HG03280 (cell line): ENCODE measurements around the gene GAPDHS.

Experiments used
- ATAC-seq: cut with Tn5 transposase; IDR thresholded peaks from one replicate; pipeline ENCODE4 v1.9.1; 2021; ENCODE audit warnings: mild to moderate bottlenecking, moderate library complexity; ENCODE audit not compliant: unreplicated experiment

The GAPDHS gene

GRCh38 chr19:35509861-35510625, 23.2 kb upstream of the GAPDHS start:
- ATAC-seq = no peak

GRCh38 chr19:35510626-35510964, 22.7 kb upstream of the GAPDHS start:
- no peak for ATAC-seq

- ATAC-seq = no peak
Observed at GRCh38 chr19:35511337-35511736, 21.9 kb upstream of the GAPDHS start.

- ATAC-seq = no peak
Observed at GRCh38 chr19:35512831-35513627, 20.2 kb upstream of the GAPDHS start.

- no peak for ATAC-seq
Observed at GRCh38 chr19:35513628-35514281, 19.5 kb upstream of the GAPDHS start, which contains the start of gene DMKN. DMKN (minus strand) TSS chr19:35513649; CDS start chr19:35513475, 174 bp downstream.

- no peak for ATAC-seq
Observed at GRCh38 chr19:35514282-35514809, 18.9 kb upstream of the GAPDHS start.

GRCh38 chr19:35516310-35516709, 16.9 kb upstream of the GAPDHS start:
- ATAC-seq = no peak

GRCh38 chr19:35517342-35517741, 15.9 kb upstream of the GAPDHS start:
- ATAC-seq = no peak

- ATAC-seq = no peak
Observed at GRCh38 chr19:35518313-35518712, 14.9 kb upstream of the GAPDHS start.

GRCh38 chr19:35519291-35519690, 14.0 kb upstream of the GAPDHS start:
- no peak for ATAC-seq

- ATAC-seq = no peak
Observed at GRCh38 chr19:35521124-35521743, 12.0 kb upstream of the GAPDHS start.

GRCh38 chr19:35522745-35523327, 10.4 kb upstream of the GAPDHS start:
- no peak for ATAC-seq

- ATAC-seq = no peak
Observed at GRCh38 chr19:35524181-35524837, 8.9 kb upstream of the GAPDHS start.

- ATAC-seq = no peak
Observed at GRCh38 chr19:35525873-35526272, 7.4 kb upstream of the GAPDHS start.

GRCh38 chr19:35528218-35529038, 4.8 kb upstream of the GAPDHS start, which contains the start of gene SBSN:
SBSN (minus strand) TSS chr19:35528311; CDS start chr19:35528281, 30 bp downstream.
- no peak for ATAC-seq

GRCh38 chr19:35529241-35530218, 3.7 kb upstream of the GAPDHS start:
- no peak for ATAC-seq

GRCh38 chr19:35531291-35531690, 2.0 kb upstream of the GAPDHS start:
- ATAC-seq = no peak

GRCh38 chr19:35533822-35534392, 651 bp downstream of the GAPDHS start:
- no peak for ATAC-seq
